Suprapubic skin (tissue), 4 donors: ENCODE measurements around the gene CNTNAP1. TPM values are rescaled to one million over a fixed set of nuclear protein-coding genes. Genes with fewer than 3 reads are reported as not detected.

Experiments used
- DNase-seq, 2 donors: peaks; one replicate each; pipeline ENCODE4 v3.0.0-alpha.2; 2019; ENCODE audit warnings: low spot score in 2 of 2
- H3K27ac ChIP-seq: fragments of 200-600 bp; sonication (generic); one replicate; pipeline ENCODE4 v1.5.1; 2019
- H3K27me3 ChIP-seq: fragments of 200-600 bp; sonication (generic); one replicate; pipeline ENCODE4 v1.5.1; 2019
- H3K36me3 ChIP-seq: fragments of 200-600 bp; sonication (generic); one replicate; pipeline ENCODE4 v1.5.1; 2019
- H3K4me1 ChIP-seq: fragments of 200-600 bp; sonication (generic); one replicate; pipeline ENCODE4 v1.5.1; 2019
- H3K4me3 ChIP-seq: fragments of 200-600 bp; sonication (generic); one replicate; pipeline ENCODE4 v1.5.1; 2019; ENCODE audit warnings: mild to moderate bottlenecking
- H3K9me3 ChIP-seq: fragments of 200-600 bp; sonication (generic); one replicate; pipeline ENCODE4 v1.5.1; 2019
- CTCF ChIP-seq, 2 donors: fragments of 200-600 bp in 1 of 2; fragments of 450-650 bp in 1 of 2; sonication (generic) in 1 of 2; IDR thresholded peaks; one replicate each; pipeline ENCODE4 v1.5.1; 2016 to 2019; ENCODE audit warnings: antibody characterized with exemption in 2 of 2, mild to moderate bottlenecking in 1 of 2, moderate library complexity in 1 of 2
- EP300 ChIP-seq: sonication (generic); formaldehyde crosslinking; IDR thresholded peaks from one replicate; pipeline ENCODE4 v1.6.1; 2017; ENCODE audit warnings: antibody characterized with exemption
- POLR2A ChIP-seq, 2 donors: fragments of 450-650 bp; IDR thresholded peaks; one replicate each; pipeline ENCODE4 v1.6.1; 2017; ENCODE audit warnings: antibody characterized with exemption in 2 of 2, mild to moderate bottlenecking in 2 of 2, moderate library complexity in 2 of 2
- POLR2AphosphoS5 ChIP-seq, 3 donors: sonication (generic); formaldehyde crosslinking; IDR thresholded peaks; one replicate each; pipeline ENCODE4 v1.6.1; 2017; ENCODE audit warnings: antibody characterized with exemption in 3 of 3
- WGBS: methylation state at CpG from one replicate; pipeline ENCODE4 v1.1.5; 2018; 5-methylcytosine and 5-hydroxymethylcytosine counted together
- total RNA-seq, 4 donors: library from RNA; depleted of rRNA; stranded (reverse); fragments of >200 nt; gene quantifications; one replicate each; pipeline ENCODE4 v1.1.0, GENCODE V29; 2016

The CNTNAP1 gene
- total RNA-seq, 4 donors from 2014 or later = 0.79 to 3.3 (median 1.2) TPM

GRCh38 chr17:42679492-42680330, 2.6 kb upstream of the CNTNAP1 start:
- TF ChIP-seq POLR2AphosphoS5 (IDR thresholded peaks at IDR 0.05) = peak in 2 of 3 donors; percentile 13 to 54
- TF ChIP-seq POLR2A (IDR thresholded peaks at IDR 0.05) = no peak
- peak; percentile 87 to 94 for TF ChIP-seq CTCF (IDR thresholded peaks at IDR 0.05)
- peaks cover 76% of the 10 kb centered on the region for H3K4me1 ChIP-seq

GRCh38 chr17:42680331-42680808, 2.0 kb upstream of the CNTNAP1 start:
- Histone ChIP-seq H3K4me3 (peak overlapping the region; percentile 84), H3K4me1 (peaks cover 69% of the 10 kb centered on the region), H3K27me3 (peaks cover 3% of the 10 kb centered on the region), H3K9me3 (no peaks in the 10 kb centered on the region), H3K36me3 (no peaks in the 10 kb centered on the region), H3K27ac (peak overlapping the region; percentile 96)
- WGBS = 66% methylated on average over 12 of the region's 20 CpGs
- DNase-seq = no peak
- no peak for TF ChIP-seq EP300
- no peak for TF ChIP-seq CTCF (IDR thresholded peaks at IDR 0.05)
- no peak for TF ChIP-seq POLR2AphosphoS5 (IDR thresholded peaks at IDR 0.05)
- no peak for TF ChIP-seq POLR2A (IDR thresholded peaks at IDR 0.05)

More at GRCh38 chr17:42679492-42680330, 2.6 kb upstream of the CNTNAP1 start:
- WGBS = 9% methylated on average over 15 of the region's 78 CpGs
- Histone ChIP-seq H3K36me3 (no peaks in the 10 kb centered on the region), H3K4me3 (peak overlapping the region; percentile 84), H3K27ac (peak overlapping the region; percentile 96), H3K9me3 (no peaks in the 10 kb centered on the region), H3K27me3 (peaks cover 3% of the 10 kb centered on the region)
- no peak for DNase-seq

GRCh38 chr17:42682722-42683403, 532 bp downstream of the CNTNAP1 start:
- no peaks in the 10 kb centered on the region for H3K9me3 ChIP-seq
- 2% methylated on average over 12 of the region's 34 CpGs for WGBS
- H3K36me3 ChIP-seq = peaks cover 9% of the 10 kb centered on the region
- peak overlapping the region; percentile 31 for H3K27ac ChIP-seq
- DNase-seq = no peak
- H3K4me1 ChIP-seq = peaks cover 57% of the 10 kb centered on the region
- H3K27me3 ChIP-seq = peaks cover 3% of the 10 kb centered on the region
- TF ChIP-seq POLR2AphosphoS5 (IDR thresholded peaks at IDR 0.05) (peak in 1 of 3 donors; percentile 21), EP300 (no peak), POLR2A (IDR thresholded peaks at IDR 0.05) (no peak), CTCF (IDR thresholded peaks at IDR 0.05) (no peak)
- H3K4me3 ChIP-seq = peak overlapping the region; percentile 49

GRCh38 chr17:42683407-42684034, 1.2 kb downstream of the CNTNAP1 start:
- peaks cover 3% of the 10 kb centered on the region for H3K27me3 ChIP-seq
- H3K36me3 ChIP-seq = peaks cover 10% of the 10 kb centered on the region
- TF ChIP-seq EP300 = no peak
- no peak for TF ChIP-seq POLR2A (IDR thresholded peaks at IDR 0.05)
- TF ChIP-seq POLR2AphosphoS5 (IDR thresholded peaks at IDR 0.05) = no peak
- TF ChIP-seq CTCF (IDR thresholded peaks at IDR 0.05) = no peak
- no peak for DNase-seq
- 9% methylated on average over 6 of the region's 25 CpGs for WGBS
- H3K27ac ChIP-seq = no peak overlapping the region
- H3K9me3 ChIP-seq = no peaks in the 10 kb centered on the region
- peak overlapping the region; percentile 49 for H3K4me3 ChIP-seq
- H3K4me1 ChIP-seq = peaks cover 53% of the 10 kb centered on the region
